NOMO-1 treated with DMSO at 0.1 percent for 48 hours (cell line): ENCODE data around the gene CD151.

ENCODE experiments used
- DNase-seq: peaks from one replicate; lab custom pipeline; 2025; ENCODE audit not compliant: unreplicated experiment; lab: John Stamatoyannopoulos, UW

CD151 gene

GRCh38 chr11:796565-797295 lies 36.0 kb upstream of the CD151 start:
- no peak for DNase-seq

- DNase-seq = peak; percentile 71
These were observed 35.3 kb upstream of the CD151 start for GRCh38 chr11:797296-798092.

- DNase-seq = peak; percentile 79
These were observed 34.5 kb upstream of the CD151 start, which contains the start of gene SLC25A22 for GRCh38 chr11:798093-798713. Gene SLC25A22 (minus strand): TSS chr11:798281. CDS start chr11:795006, 3,275 bp downstream.

GRCh38 chr11:799641-800316 lies 33.0 kb upstream of the CD151 start:
- DNase-seq = no peak

GRCh38 chr11:800473-800872 lies 32.3 kb upstream of the CD151 start:
- no peak for DNase-seq

- no peak for DNase-seq
These were observed 31.5 kb upstream of the CD151 start for GRCh38 chr11:801097-801780.

GRCh38 chr11:802018-802617 lies 30.6 kb upstream of the CD151 start:
- DNase-seq = no peak

- no peak for DNase-seq
These were observed 29.9 kb upstream of the CD151 start for GRCh38 chr11:802693-803466.

GRCh38 chr11:803467-803742 lies 29.3 kb upstream of the CD151 start:
- no peak for DNase-seq

GRCh38 chr11:803770-804598 lies 28.8 kb upstream of the CD151 start:
- no peak for DNase-seq

GRCh38 chr11:804599-804964 lies 28.2 kb upstream of the CD151 start:
- DNase-seq = no peak

GRCh38 chr11:808427-809286 lies 24.1 kb upstream of the CD151 start:
- DNase-seq = peak; percentile 37

GRCh38 chr11:809287-810039 lies 23.3 kb upstream of the CD151 start, which contains the start of gene RPLP2:
Gene RPLP2 (plus strand): TSS chr11:809967. CDS start chr11:810235, 268 bp downstream.
- peak; percentile 92 for DNase-seq

GRCh38 chr11:810040-810567 lies 22.6 kb upstream of the CD151 start:
- DNase-seq = no peak

GRCh38 chr11:811446-812245 lies 21.1 kb upstream of the CD151 start:
- no peak for DNase-seq

- no peak for DNase-seq
These were observed 20.4 kb upstream of the CD151 start for GRCh38 chr11:812390-812789.
